PC-9 (cell line): ENCODE measurements around the gene DUS1L. TPM values are rescaled to one million over a fixed set of nuclear protein-coding genes. Genes with fewer than 3 reads are reported as not detected.

ENCODE experiments used
- BruUV-seq: library from RNA; stranded (reverse); fragments of 400-500 nt; replicated peaks from 2 replicates; lab custom pipeline; 2021; lab: Mats Ljungman, UMichigan
- CTCF ChIA-PET: fragments of 300-600 bp; sonication (Branson Sonifier 250); formaldehyde crosslinking; loops from one replicate; lab custom pipeline; 2022; ENCODE audit warnings: antibody characterized with exemption; lab: Charles Lee
- POLR2A ChIA-PET: fragments of 300-600 bp; sonication (Branson Sonifier 250); formaldehyde crosslinking; loops from one replicate; lab custom pipeline; 2022; ENCODE audit warnings: antibody characterized with exemption; ENCODE audit not compliant: unreplicated experiment; lab: Charles Lee
- DNase-seq, 2 experiments: peaks; one replicate each; pipeline versions ENCODE4 v3.0.0 to v3.0.0-alpha.2; 2015 to 2022; ENCODE audit warnings: mixed read lengths in 1 of 2
- H2AFZ ChIP-seq: fragments of 200-600 bp; sonication (generic); 2 replicates; pipeline ENCODE4 v1.8.1; 2017; ENCODE audit warnings: antibody characterized with exemption
- H3F3A ChIP-seq: fragments of 200-600 bp; sonication (generic); 2 replicates; pipeline ENCODE4 v1.8.1; 2017; ENCODE audit warnings: antibody characterized with exemption, mild to moderate bottlenecking, low read depth; ENCODE audit not compliant: insufficient read depth
- H3K27ac ChIP-seq: fragments of 200-600 bp; sonication (generic); 2 replicates; pipeline ENCODE4 v1.6.1; 2016; ENCODE audit warnings: mixed run types
- H3K27me3 ChIP-seq: fragments of 200-600 bp; sonication (generic); 2 replicates; pipeline ENCODE4 v1.6.1; 2016; ENCODE audit warnings: low read depth, mixed run types; ENCODE audit not compliant: insufficient read depth
- H3K36me3 ChIP-seq: fragments of 200-600 bp; sonication (generic); 2 replicates; pipeline ENCODE4 v1.6.1; 2016; ENCODE audit warnings: low read depth, mixed run types
- H3K4me1 ChIP-seq: fragments of 200-600 bp; sonication (generic); replicated peaks from 2 replicates; pipeline ENCODE4 v1.6.1; 2016; ENCODE audit warnings: mixed run types; ENCODE audit not compliant: insufficient read depth
- H3K4me2 ChIP-seq: fragments of 200-600 bp; sonication (generic); 2 replicates; pipeline ENCODE4 v1.6.1; 2017; ENCODE audit warnings: mixed run types
- H3K4me3 ChIP-seq: fragments of 200-600 bp; sonication (generic); 2 replicates; pipeline ENCODE4 v1.6.1; 2016; ENCODE audit warnings: mixed run types
- H3K79me2 ChIP-seq: fragments of 200-600 bp; sonication (generic); 2 replicates; pipeline ENCODE4 v1.6.1; 2017; ENCODE audit warnings: low read depth, mixed run types
- H3K9me2 ChIP-seq: fragments of 200-600 bp; sonication (generic); 2 replicates; pipeline ENCODE4 v1.8.1; 2017; ENCODE audit warnings: mild to moderate bottlenecking; ENCODE audit not compliant: insufficient read depth
- H3K9me3 ChIP-seq: fragments of 200-600 bp; sonication (generic); 2 replicates; pipeline ENCODE4 v1.8.1; 2016; ENCODE audit warnings: low read depth; ENCODE audit not compliant: insufficient read depth
- H4K20me1 ChIP-seq: fragments of 200-600 bp; sonication (generic); 2 replicates; pipeline ENCODE4 v1.8.1; 2017; ENCODE audit not compliant: insufficient read depth
- EZH2 ChIP-seq: fragments of 200-600 bp; sonication (generic); IDR thresholded peaks from 2 replicates; pipeline ENCODE4 v1.8.0; 2017; ENCODE audit warnings: antibody characterized with exemption, low read depth
- intact Hi-C: fragments of 100-400 bp; cut with micrococcal nuclease; formaldehyde crosslinking; loops from one replicate; pipeline ENCODE4 v1.10.0; 2022; ENCODE audit not compliant: unreplicated experiment
- total RNA-seq: library from RNA; stranded (reverse); gene quantifications from 2 replicates; pipeline ENCODE4 v1.2.3, GENCODE V29; 2021
- TF ChIP-seq, protein P1 (sequence below): fragments of 200-600 bp; sonication (generic); conservative IDR thresholded peaks from 2 replicates; pipeline ENCODE4 v1.6.1; 2017; ENCODE audit warnings: mixed run types, antibody characterized with exemption, mild to moderate bottlenecking, moderate library complexity

DUS1L gene
- total RNA-seq, 1 experiment from 2014 or later = 138 TPM

- no peak overlapping the region for H3K27ac ChIP-seq
- ChIA-PET CTCF (interaction anchor here (0.5 kb wide), 1 partner anchor 11 kb away, joined by 3 read pairs; no protein-coding TSS in a partner anchor), POLR2A (interaction anchor here (0.6 to 1.1 kb wide), 2 partner anchors 11 to 22 kb away, joined by 5 to 10 read pairs; no protein-coding TSS in a partner anchor)
Measured at GRCh38 chr17:82095777-82096708, 30.4 kb upstream of the DUS1L start.

DNA sequence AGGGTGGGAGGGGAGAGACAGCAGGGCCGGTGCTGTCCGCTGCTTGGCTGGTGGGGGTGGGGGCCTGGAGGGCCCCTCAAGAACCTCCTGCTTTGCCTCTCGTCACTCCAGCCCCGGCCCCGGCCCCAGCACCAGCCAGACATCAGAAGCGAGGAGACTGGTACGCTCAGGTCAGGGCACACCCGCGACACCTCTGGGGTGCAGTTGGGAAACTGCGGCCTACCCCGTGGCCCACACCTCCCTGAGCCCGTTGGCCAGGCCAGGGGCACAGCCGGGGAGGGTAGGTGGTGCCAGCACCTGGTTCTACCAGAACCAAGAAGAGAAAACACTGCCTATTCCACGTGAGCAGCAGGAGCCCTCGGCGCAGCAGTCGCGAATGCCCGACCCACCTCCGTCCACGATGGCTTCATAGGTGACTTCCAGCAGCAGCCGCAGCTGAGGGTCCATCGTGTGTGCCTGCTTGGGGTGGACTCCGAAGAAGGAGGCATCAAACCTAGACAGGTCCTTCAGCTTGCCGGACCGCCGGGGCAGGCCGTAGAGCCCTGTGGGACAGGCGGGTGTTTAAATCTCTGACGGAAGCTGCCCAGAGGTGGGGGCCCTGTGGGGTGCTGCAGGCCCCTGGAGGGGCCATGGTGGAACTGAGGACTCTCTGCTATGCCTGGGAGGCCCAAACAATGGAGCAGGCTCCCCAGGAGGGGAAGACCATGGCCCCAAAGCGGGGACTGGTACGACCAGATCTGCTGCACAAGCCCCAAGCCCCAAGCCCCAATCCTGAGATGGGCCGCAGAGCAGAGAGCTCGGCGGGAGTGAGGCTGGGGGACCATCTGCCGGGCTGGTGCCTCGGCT lies 29.6 kb upstream of the DUS1L start:
- ChIA-PET CTCF (no interaction called here), POLR2A (interaction anchor here (0.6 to 1.1 kb wide), 2 partner anchors 11 to 21 kb away, joined by 5 to 10 read pairs; no protein-coding TSS in a partner anchor)
- peaks cover 13% of the 10 kb centered on the region for H3F3A ChIP-seq
- H3K4me3 ChIP-seq = peak overlapping the region; percentile 67; the same call in 1 of the 2 replicates
- TF ChIP-seq, protein P1, sequence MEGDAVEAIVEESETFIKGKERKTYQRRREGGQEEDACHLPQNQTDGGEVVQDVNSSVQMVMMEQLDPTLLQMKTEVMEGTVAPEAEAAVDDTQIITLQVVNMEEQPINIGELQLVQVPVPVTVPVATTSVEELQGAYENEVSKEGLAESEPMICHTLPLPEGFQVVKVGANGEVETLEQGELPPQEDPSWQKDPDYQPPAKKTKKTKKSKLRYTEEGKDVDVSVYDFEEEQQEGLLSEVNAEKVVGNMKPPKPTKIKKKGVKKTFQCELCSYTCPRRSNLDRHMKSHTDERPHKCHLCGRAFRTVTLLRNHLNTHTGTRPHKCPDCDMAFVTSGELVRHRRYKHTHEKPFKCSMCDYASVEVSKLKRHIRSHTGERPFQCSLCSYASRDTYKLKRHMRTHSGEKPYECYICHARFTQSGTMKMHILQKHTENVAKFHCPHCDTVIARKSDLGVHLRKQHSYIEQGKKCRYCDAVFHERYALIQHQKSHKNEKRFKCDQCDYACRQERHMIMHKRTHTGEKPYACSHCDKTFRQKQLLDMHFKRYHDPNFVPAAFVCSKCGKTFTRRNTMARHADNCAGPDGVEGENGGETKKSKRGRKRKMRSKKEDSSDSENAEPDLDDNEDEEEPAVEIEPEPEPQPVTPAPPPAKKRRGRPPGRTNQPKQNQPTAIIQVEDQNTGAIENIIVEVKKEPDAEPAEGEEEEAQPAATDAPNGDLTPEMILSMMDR = no peak
- TF ChIP-seq EZH2 = no peak
- H3K27ac ChIP-seq = no peak overlapping the region
- no peaks in the 10 kb centered on the region for H3K27me3 ChIP-seq
- no peak overlapping the region for H2AFZ ChIP-seq
- no peaks in the 10 kb centered on the region for H3K9me3 ChIP-seq
- H3K4me1 ChIP-seq = peaks cover 12% of the 10 kb centered on the region
- peak overlapping the region; percentile 91 for H3K4me2 ChIP-seq
- H3K36me3 ChIP-seq = no peaks in the 10 kb centered on the region
- H3K9me2 ChIP-seq = no peaks in the 10 kb centered on the region
- no peak for DNase-seq
- peaks cover 49% of the 10 kb centered on the region for H3K79me2 ChIP-seq
- intact Hi-C loops = loop anchor here (5.0 kb wide), 1 partner anchor 58 kb away; the partner anchor contains the start of gene DCXR
- no TSS peak for BruUV-seq
- H4K20me1 ChIP-seq = peaks cover 44% of the 10 kb centered on the region

More at GRCh38 chr17:82095777-82096708, 30.4 kb upstream of the DUS1L start:
- intact Hi-C loops = loop anchor here (5.0 kb wide), 1 partner anchor 59 kb away; the partner anchor contains the start of gene DCXR
- H3K79me2 ChIP-seq = peaks cover 49% of the 10 kb centered on the region
- H3K27me3 ChIP-seq = no peaks in the 10 kb centered on the region
- H3K4me3 ChIP-seq = peak overlapping the region; percentile 67
- H3F3A ChIP-seq = peaks cover 16% of the 10 kb centered on the region
- peaks cover 21% of the 10 kb centered on the region for H3K4me1 ChIP-seq
- peaks cover 37% of the 10 kb centered on the region for H4K20me1 ChIP-seq
- H3K9me3 ChIP-seq = no peaks in the 10 kb centered on the region
- TF ChIP-seq, protein P1 = no peak
- TF ChIP-seq EZH2 = no peak
- H2AFZ ChIP-seq = no peak overlapping the region
- DNase-seq = peak; percentile 52 to 59
- peak overlapping the region; percentile 91 for H3K4me2 ChIP-seq
- BruUV-seq = no TSS peak
- no peaks in the 10 kb centered on the region for H3K36me3 ChIP-seq
- H3K9me2 ChIP-seq = no peaks in the 10 kb centered on the region
